A549 (cell line): ENCODE measurements around the gene PLEKHA4.

Experiments used
- CTCF ChIP-seq: fragments of >200 bp; sonication (Bioruptor Twin); formaldehyde crosslinking; IDR thresholded peaks from 3 replicates; pipeline ENCODE4 v1.5.1; 2016
- EHMT2 ChIP-seq: fragments of 200-600 bp; sonication (generic); IDR thresholded peaks from 2 replicates; pipeline ENCODE4 v1.6.1; 2016; ENCODE audit warnings: antibody characterized with exemption, low read depth, mild to moderate bottlenecking, moderate library complexity
- EP300 ChIP-seq, 2 experiments: fragments of >200 bp; sonication (Bioruptor Twin); formaldehyde crosslinking; IDR thresholded peaks; 2 replicates in 1 of 2; 3 replicates in 1 of 2; pipeline ENCODE4 v1.6.1; 2016 to 2017
- KDM1A ChIP-seq: fragments of 200-600 bp; sonication (generic); IDR thresholded peaks from 2 replicates; pipeline ENCODE4 v1.6.1; 2016; ENCODE audit warnings: low read depth, mild to moderate bottlenecking
- POLR2A ChIP-seq: IDR thresholded peaks from 2 replicates; pipeline ENCODE4 v1.6.1; 2012; ENCODE audit warnings: mild to moderate bottlenecking, low read length
- RAD21 ChIP-seq, 2 experiments: fragments of >200 bp in 1 of 2; sonication (Bioruptor Twin) in 1 of 2; formaldehyde crosslinking in 1 of 2; IDR thresholded peaks in 1 of 2; conservative IDR thresholded peaks in 1 of 2; 2 replicates in 1 of 2; 3 replicates in 1 of 2; pipeline ENCODE4 v1.6.1; 2012 to 2018; ENCODE audit warnings: inconsistent platforms in 1 of 2
- REST ChIP-seq: fragments of 200-600 bp; sonication (generic); IDR thresholded peaks from 2 replicates; pipeline ENCODE4 v1.6.1; 2016; ENCODE audit warnings: antibody characterized with exemption, mild to moderate bottlenecking, moderate library complexity
- ZFP36 ChIP-seq: fragments of 450-650 bp; IDR thresholded peaks from 2 replicates; pipeline ENCODE4 v1.6.1; 2014; ENCODE audit warnings: borderline replicate concordance; ENCODE audit not compliant: partially characterized antibody

- TF ChIP-seq CTCF (no peak), EP300 (IDR thresholded peaks at IDR 0.05) (no peak), POLR2A (no peak), RAD21 (conservative IDR thresholded peaks at IDR 0.05 in 1 of 2, IDR thresholded peaks at IDR 0.05 in 1 of 2) (no peak), EHMT2 (no peak), REST (no peak), KDM1A (no peak), ZFP36 (no peak)
These were observed 58.3 kb downstream of the PLEKHA4 start for GRCh38 chr19:48810151-48810550.
